Inferior parietal cortex (tissue), 1 donor: Measurements from ENCODE around the gene STARD3.

ENCODE experiments used
- DNase-seq: peaks from one replicate; pipeline ENCODE4 v3.0.0-alpha.2; 2016; ENCODE audit errors: extremely low spot score

STARD3 gene

GRCh38 chr17:39621523-39622379, 15.2 kb upstream of the STARD3 start:
- DNase-seq: peak; percentile 94

- DNase-seq: no peak
These were observed 14.5 kb upstream of the STARD3 start for GRCh38 chr17:39622380-39623006.

- peak; percentile 88 for DNase-seq
These were observed 13.5 kb upstream of the STARD3 start for GRCh38 chr17:39623356-39623950.

- DNase-seq: no peak
These were observed 12.6 kb upstream of the STARD3 start for GRCh38 chr17:39624313-39624712.

- no peak for DNase-seq
These were observed 11.7 kb upstream of the STARD3 start for GRCh38 chr17:39625198-39625785.

GRCh38 chr17:39626171-39627046, 10.5 kb upstream of the STARD3 start, which contains the start of gene PPP1R1B:
PPP1R1B (plus strand) TSS chr17:39626952; CDS start chr17:39627393, 441 bp downstream.
- no peak for DNase-seq

- no peak for DNase-seq
These were observed 9.8 kb upstream of the STARD3 start for GRCh38 chr17:39627047-39627711.

- no peak for DNase-seq
These were observed 9.0 kb upstream of the STARD3 start for GRCh38 chr17:39627712-39628516.

- DNase-seq: no peak
These were observed 8.1 kb upstream of the STARD3 start for GRCh38 chr17:39628655-39629493.

- no peak for DNase-seq
These were observed 7.5 kb upstream of the STARD3 start for GRCh38 chr17:39629494-39629880.

- no peak for DNase-seq
These were observed 7.0 kb upstream of the STARD3 start for GRCh38 chr17:39629898-39630297.

- DNase-seq: no peak
These were observed 5.5 kb upstream of the STARD3 start for GRCh38 chr17:39631403-39631802.

GRCh38 chr17:39632153-39632941, 4.6 kb upstream of the STARD3 start:
- no peak for DNase-seq

GRCh38 chr17:39633570-39634183, 3.3 kb upstream of the STARD3 start:
- no peak for DNase-seq

GRCh38 chr17:39634384-39634871, 2.5 kb upstream of the STARD3 start:
- DNase-seq: peak; percentile 77

- DNase-seq: no peak
These were observed 1.2 kb upstream of the STARD3 start for GRCh38 chr17:39635614-39636176.

GRCh38 chr17:39636587-39636926, 387 bp upstream of the STARD3 start:
- no peak for DNase-seq
